ENCODE results near the gene LIN7B. TPM values are rescaled to one million over a fixed set of nuclear protein-coding genes. Genes with fewer than 3 reads are reported as not detected.
A peak's percentile ranks its signal among the peaks of the same experiment; 100 is the strongest.

The LIN7B gene, protein sequence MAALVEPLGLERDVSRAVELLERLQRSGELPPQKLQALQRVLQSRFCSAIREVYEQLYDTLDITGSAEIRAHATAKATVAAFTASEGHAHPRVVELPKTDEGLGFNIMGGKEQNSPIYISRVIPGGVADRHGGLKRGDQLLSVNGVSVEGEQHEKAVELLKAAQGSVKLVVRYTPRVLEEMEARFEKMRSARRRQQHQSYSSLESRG
- 11.8 and 12.7 TPM in 2 replicates for total RNA-seq (2022)
- Bru-seq, nascent RNA, result percentile 50 among the genes with signal in this experiment
- BruChase-seq, experiment 1, labeled RNA remaining after a 2-hour chase, result percentile 61 among the genes with signal in this experiment
- percentile 58 among the genes with signal in this experiment for BruChase-seq, experiment 2, labeled RNA remaining after a 6-hour chase
- long read RNA-seq, partial matches to known transcripts, result 6 of 27 reads
- long read RNA-seq, other reads (novel, unspliced or antisense), result 13 of 27 reads

DNA sequence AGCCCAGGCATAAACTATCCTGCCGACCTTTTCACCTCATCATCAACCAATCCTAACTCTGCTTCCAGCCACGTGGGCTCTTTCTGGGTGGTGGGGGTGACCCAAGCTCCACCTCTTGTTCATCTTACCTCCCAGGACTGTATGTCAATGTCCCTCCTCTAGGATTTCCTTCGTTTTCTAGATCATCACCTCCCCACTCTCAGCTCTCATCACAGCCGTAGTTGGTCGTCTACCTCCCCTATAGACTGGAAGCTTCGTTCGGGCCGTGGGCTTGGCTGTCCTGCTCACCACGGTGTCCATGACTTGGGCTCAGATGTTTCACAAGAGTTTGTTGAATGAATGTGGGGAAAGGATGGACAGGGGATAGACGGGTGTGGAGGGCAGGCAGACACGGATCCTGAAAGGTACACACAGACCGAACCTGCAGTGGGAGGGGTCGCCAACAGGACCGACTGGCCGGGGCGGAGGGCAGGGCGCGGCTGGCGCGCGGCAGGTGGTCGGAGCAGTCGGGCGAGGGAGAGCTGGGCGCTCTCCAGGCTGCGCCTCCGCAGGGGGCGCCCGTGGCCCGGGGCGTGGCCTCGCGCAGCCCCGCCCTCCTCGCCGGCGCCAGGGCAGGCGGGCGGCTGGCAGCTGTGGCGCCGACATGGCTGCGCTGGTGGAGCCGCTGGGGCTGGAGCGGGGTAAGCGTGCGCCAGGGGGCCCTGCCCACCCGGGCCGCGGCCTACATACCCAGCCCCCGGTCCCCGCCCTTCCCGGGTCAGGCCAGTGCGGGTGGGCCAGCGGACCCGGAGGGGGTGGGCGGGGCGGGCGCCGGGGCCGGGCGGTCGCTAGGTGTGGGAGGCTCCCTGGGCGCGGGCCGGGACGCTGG lies at the start of gene LIN7B:
LIN7B (plus strand) TSS at position 609 of the 868 bp plus-strand sequence; CDS start at position 644, 35 bp downstream.
- peaks cover 32% of the 10 kb centered on the region for H3K4me1 Mint-ChIP-seq (ENCODE audit: low read depth, unreplicated experiment)
- H3K4me3 ChIP-seq (ENCODE audit: low read depth, low read length), result peak within 1 kb of the TSS; percentile 92
- peak; percentile 73 to 92 for DNase-seq
- TF ChIP-seq, protein P1, sequence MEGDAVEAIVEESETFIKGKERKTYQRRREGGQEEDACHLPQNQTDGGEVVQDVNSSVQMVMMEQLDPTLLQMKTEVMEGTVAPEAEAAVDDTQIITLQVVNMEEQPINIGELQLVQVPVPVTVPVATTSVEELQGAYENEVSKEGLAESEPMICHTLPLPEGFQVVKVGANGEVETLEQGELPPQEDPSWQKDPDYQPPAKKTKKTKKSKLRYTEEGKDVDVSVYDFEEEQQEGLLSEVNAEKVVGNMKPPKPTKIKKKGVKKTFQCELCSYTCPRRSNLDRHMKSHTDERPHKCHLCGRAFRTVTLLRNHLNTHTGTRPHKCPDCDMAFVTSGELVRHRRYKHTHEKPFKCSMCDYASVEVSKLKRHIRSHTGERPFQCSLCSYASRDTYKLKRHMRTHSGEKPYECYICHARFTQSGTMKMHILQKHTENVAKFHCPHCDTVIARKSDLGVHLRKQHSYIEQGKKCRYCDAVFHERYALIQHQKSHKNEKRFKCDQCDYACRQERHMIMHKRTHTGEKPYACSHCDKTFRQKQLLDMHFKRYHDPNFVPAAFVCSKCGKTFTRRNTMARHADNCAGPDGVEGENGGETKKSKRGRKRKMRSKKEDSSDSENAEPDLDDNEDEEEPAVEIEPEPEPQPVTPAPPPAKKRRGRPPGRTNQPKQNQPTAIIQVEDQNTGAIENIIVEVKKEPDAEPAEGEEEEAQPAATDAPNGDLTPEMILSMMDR (IDR thresholded peaks at IDR 0.05; ENCODE audit: insufficient read depth in 1 of 2, low read depth in 1 of 2, low read length in 1 of 2, severe bottlenecking in 1 of 2, unreplicated experiment in 1 of 2), result peak; percentile 42 to 62
- H3K4me1 ChIP-seq, result peaks cover 18% of the 10 kb centered on the region
- ChIA-PET CTCF (interaction anchor here (0.6 to 3.0 kb wide), 18 partner anchors 9 to 1677 kb away, joined by 3 to 54 read pairs (median 5); partner anchors contain the start of genes BAX, CGB7, GYS1 and RUVBL2), POLR2A (interaction anchor here (0.5 to 1.9 kb wide), 6 partner anchors 12 to 339 kb away, joined by 3 to 13 read pairs (median 4); partner anchors contain the start of genes ALDH16A1 and RUVBL2)
- H3K36me3 Mint-ChIP-seq (ENCODE audit: insufficient read depth, unreplicated experiment), result peaks cover 27% of the 10 kb centered on the region
- BruUV-seq (replicated peaks), result no TSS peak
- no peaks in the 10 kb centered on the region for H3K9me3 Mint-ChIP-seq (ENCODE audit: unreplicated experiment)
- H3K4me3 Mint-ChIP-seq (ENCODE audit: unreplicated experiment), result peak within 1 kb of the TSS; percentile 95
- intact Hi-C loops (cut with micrococcal nuclease; ENCODE audit: unreplicated experiment), result no loop called here
- no peaks in the 10 kb centered on the region for H3K9me3 ChIP-seq
- H3K27me3 ChIP-seq (replicated peaks; ENCODE audit: control insufficient read depth, insufficient read depth, low read length), result no peaks in the 10 kb centered on the region
- peak within 1 kb of the TSS; percentile 64 for H3K27ac Mint-ChIP-seq (ENCODE audit: unreplicated experiment)
- H3K36me3 ChIP-seq (ENCODE audit: control insufficient read depth, insufficient read depth, low read length), result no peaks in the 10 kb centered on the region
- H3K27me3 Mint-ChIP-seq (ENCODE audit: insufficient read depth, unreplicated experiment), result no peaks in the 10 kb centered on the region

DNA sequence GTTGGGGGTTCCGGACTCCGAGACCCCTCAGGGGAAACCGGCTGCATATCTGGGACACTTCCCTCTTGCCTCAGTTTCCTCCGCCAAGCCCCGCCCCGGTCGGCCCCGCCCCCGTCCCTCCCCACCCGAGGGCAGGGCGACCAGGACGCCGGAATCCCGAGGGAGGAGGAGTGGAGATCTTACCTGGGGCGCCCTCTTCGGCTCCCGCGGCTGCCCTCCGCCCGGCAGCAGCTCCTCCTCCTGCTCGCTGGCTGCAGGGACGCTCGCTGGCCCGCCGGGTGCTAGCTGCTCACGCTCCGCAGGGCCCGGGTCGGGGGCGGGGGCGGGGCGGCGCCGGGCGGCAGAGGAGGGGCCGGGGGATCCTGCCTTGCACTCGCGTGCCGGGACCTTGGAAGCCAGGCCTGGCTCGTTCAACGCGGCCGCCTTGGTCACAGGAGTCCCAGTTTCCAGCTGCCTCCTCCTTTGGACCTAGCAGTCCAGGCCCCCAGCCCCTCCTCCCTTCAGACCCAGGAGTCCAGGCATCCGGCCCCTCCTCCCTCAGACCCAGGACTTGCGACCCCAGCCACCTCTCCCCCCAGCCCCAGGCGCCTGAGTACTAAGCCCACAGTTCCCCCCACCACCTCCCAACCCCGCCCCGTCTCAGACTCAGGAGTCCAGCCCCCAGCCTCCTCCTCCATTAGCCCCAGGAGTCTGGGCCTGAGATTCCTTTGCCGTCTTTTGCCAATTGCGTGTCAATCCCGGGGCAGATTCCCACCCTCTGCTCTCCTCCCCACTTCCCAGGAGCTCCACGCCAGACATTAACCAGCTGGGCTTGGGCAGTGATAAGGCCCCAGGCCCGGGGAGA lies 49.2 kb upstream of the LIN7B start, which contains the start of gene NTF4:
NTF4 (minus strand) TSS at position 51 of the 844 bp plus-strand sequence. CDS start 2,821 bp downstream, outside the sequence.
- no peaks in the 10 kb centered on the region for H3K27me3 ChIP-seq (replicated peaks; ENCODE audit: control insufficient read depth, insufficient read depth, low read length)
- peak within 1 kb of the TSS; percentile 38 for H3K4me3 ChIP-seq (ENCODE audit: low read depth, low read length)
- Mint-ChIP-seq H3K9me3 (ENCODE audit: unreplicated experiment) (peaks cover 18% of the 10 kb centered on the region), H3K27ac (ENCODE audit: unreplicated experiment) (peak within 1 kb of the TSS; percentile 73), H3K27me3 (ENCODE audit: insufficient read depth, unreplicated experiment) (no peaks in the 10 kb centered on the region), H3K4me1 (ENCODE audit: low read depth, unreplicated experiment) (peaks cover 26% of the 10 kb centered on the region), H3K36me3 (ENCODE audit: insufficient read depth, unreplicated experiment) (peaks cover 9% of the 10 kb centered on the region), H3K4me3 (ENCODE audit: unreplicated experiment) (peak within 1 kb of the TSS; percentile 71)
- ChIA-PET CTCF (interaction anchor here (0.6 to 1.8 kb wide), 11 partner anchors 9 to 1292 kb away, joined by 4 to 16 read pairs (median 5); partner anchors contain the start of genes AP2A1, GYS1 and RUVBL2), POLR2A (interaction anchor here (0.6 to 1.2 kb wide), 7 partner anchors 9 to 279 kb away, joined by 3 to 8 read pairs (median 3); partner anchors contain the start of genes GYS1 and RUVBL2)
- TF ChIP-seq, protein P1 (IDR thresholded peaks at IDR 0.05; ENCODE audit: insufficient read depth in 1 of 2, low read depth in 1 of 2, low read length in 1 of 2, severe bottlenecking in 1 of 2, unreplicated experiment in 1 of 2), result peak in 1 of 2 experiments; percentile 29
- intact Hi-C loops (cut with micrococcal nuclease; ENCODE audit: unreplicated experiment), result loop anchor here (2.0 kb wide), 1 partner anchor 20 kb away; the partner anchor contains the start of gene SNRNP70
- no peaks in the 10 kb centered on the region for H3K9me3 ChIP-seq
- peaks cover 34% of the 10 kb centered on the region for H3K4me1 ChIP-seq
- peak; percentile 92 for DNase-seq
- BruUV-seq (replicated peaks), result no TSS peak
- H3K36me3 ChIP-seq (ENCODE audit: control insufficient read depth, insufficient read depth, low read length), result no peaks in the 10 kb centered on the region
